GM12873 (cell line): ENCODE results near the gene ARID1B.
A peak's percentile ranks its signal among the peaks of the same experiment; 100 is the strongest.

Source experiments
- TF ChIP-seq, protein P1 (sequence below): IDR thresholded peaks from 2 replicates; pipeline ENCODE4 v1.5.1; 2012; ENCODE audit warnings: low read depth, mild to moderate bottlenecking, moderate library complexity, low read length, control low read depth; ENCODE audit not compliant: insufficient read depth; ENCODE audit errors: missing control alignments

Gene ARID1B

DNA sequence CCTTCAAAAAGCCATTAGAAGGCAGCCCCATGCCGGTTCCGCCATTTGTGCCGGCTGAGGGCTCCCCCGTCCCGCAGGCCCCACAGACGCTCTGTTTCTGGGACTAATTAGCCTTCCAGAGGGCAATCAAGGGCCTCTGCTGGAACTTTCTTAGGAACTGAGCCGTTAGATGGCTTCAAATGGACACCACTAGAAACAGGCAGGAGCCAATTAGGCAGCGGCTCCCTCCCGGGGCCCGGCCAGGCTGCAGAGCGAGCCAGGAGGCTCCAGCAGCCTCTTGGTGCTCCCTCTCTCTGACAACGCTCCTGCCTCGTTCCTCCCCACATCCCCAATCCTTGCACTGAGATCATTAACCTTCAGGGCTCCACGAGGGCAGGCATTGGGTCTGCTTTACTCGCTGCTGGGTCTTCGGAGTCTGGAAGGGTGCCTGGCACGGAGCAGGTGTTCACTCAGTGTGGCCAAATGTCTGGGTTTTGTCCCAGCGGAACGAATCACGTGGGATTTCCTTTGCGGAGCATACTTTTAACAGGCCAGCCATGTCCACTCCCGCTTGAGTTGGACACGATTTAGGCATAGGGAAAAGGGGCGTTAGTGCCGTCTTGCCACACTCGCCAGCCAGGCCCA, 447.9 kb downstream of the ARID1B start:
- TF ChIP-seq, protein P1, sequence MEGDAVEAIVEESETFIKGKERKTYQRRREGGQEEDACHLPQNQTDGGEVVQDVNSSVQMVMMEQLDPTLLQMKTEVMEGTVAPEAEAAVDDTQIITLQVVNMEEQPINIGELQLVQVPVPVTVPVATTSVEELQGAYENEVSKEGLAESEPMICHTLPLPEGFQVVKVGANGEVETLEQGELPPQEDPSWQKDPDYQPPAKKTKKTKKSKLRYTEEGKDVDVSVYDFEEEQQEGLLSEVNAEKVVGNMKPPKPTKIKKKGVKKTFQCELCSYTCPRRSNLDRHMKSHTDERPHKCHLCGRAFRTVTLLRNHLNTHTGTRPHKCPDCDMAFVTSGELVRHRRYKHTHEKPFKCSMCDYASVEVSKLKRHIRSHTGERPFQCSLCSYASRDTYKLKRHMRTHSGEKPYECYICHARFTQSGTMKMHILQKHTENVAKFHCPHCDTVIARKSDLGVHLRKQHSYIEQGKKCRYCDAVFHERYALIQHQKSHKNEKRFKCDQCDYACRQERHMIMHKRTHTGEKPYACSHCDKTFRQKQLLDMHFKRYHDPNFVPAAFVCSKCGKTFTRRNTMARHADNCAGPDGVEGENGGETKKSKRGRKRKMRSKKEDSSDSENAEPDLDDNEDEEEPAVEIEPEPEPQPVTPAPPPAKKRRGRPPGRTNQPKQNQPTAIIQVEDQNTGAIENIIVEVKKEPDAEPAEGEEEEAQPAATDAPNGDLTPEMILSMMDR: no peak

DNA sequence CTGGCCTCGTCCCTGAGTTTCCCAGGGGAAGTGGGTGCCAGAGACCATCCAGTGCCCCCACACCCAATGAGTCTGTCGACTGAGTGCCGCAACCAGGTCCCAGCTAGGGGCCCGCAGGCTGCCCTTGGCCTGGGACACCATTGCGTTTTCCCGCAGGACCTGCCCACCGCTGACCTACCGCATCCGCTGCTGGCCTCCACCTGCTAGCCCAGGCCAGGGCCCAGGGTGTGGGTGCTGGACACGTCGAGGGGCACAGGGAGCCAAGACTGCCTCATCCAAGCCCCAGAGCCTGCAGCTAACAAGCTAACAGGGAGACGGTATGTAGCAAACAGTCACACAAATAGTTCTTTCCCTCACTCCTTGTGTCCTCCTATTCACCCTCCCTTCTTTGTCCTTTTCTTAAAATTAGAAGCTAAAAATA, 448.4 kb downstream of the ARID1B start:
- TF ChIP-seq, protein P1: no peak

DNA sequence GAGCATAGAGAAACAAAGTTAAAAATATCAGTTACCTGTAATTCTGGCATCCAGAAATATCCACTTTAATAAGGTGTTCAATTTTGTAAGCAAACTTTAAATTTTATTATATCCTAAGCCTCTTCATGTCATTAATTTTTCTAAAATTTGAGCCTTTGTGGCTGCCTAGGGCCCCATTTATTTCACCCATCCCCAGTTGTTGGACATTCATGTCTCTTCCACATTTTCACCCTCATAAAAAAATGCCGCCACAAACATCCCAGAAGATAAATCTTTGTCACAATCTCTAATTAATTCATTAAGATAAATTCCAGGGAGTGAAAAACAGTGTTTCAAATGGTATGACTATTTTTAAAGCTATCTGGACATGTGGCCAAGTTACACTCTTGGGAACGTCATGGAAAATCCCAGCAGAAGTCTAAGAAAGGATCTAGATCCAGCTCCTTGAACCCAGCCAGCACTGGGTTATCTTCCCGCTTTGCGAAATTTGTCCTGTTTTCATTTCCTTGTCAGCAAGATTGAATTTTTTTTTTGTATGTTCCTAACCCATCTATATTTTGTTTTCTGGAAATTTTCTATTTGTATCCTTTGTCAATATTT, 448.9 kb downstream of the ARID1B start:
- TF ChIP-seq, protein P1: no peak

DNA sequence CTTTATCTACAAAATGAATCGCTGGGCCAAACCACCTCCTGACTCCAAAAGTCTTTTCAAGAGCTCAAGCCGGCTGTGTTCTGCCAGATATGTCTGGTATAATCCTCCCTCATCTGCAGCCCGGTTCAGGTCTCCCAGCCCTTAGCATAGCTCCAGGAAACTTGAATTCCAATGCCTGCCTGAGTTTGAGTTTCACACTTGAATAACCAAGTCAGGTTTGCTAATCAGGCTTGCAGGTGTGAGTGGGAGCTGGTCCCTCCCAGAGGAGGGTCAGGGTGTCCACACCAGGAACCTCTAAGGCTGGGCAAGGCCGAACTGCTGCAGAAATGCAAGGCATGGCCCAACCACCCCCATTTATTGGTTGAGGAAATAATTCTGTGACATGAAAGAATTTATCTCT, 449.6 kb downstream of the ARID1B start:
- TF ChIP-seq, protein P1: no peak

DNA sequence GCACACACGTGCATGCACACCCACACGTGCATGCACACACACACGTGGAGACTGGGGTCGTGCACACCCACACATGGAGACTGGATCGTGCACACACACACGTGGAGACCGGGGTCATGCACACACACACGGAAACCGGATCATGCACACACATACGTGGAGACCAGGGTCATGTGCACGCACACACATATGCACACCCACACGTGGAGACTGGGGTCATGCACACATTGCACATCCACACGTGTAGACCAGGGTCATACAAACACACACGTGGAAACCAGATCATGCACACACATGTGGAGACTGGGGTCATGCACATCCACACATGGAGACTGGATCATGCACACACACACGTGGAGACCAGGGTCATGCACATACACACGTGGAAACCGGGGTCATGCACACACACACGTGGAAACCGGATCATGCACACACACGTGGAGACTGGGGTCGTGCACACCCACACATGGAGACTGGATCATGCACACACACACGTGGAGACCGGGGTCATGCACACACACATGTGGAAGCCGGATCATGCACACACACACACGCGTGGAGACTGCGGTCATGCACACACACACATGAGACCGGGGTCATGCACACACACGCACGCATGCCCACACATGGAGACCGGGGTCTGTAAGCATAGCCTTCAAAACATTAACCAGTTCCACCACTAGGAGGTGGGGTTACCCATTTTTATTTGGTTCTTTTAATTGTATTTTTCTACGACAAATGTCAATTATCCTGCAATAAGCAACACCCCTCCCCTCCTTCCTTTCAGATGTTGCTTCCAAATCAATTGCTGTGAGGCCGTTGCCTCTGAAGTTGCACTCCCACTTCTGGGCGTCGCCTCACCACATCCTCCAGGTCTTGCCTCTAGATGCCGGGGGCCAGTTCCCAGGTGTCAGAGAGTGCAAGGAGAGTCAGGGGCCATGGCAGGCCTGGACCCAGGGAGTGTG, 450.3 kb downstream of the ARID1B start:
- TF ChIP-seq, protein P1: peak; percentile 41

DNA sequence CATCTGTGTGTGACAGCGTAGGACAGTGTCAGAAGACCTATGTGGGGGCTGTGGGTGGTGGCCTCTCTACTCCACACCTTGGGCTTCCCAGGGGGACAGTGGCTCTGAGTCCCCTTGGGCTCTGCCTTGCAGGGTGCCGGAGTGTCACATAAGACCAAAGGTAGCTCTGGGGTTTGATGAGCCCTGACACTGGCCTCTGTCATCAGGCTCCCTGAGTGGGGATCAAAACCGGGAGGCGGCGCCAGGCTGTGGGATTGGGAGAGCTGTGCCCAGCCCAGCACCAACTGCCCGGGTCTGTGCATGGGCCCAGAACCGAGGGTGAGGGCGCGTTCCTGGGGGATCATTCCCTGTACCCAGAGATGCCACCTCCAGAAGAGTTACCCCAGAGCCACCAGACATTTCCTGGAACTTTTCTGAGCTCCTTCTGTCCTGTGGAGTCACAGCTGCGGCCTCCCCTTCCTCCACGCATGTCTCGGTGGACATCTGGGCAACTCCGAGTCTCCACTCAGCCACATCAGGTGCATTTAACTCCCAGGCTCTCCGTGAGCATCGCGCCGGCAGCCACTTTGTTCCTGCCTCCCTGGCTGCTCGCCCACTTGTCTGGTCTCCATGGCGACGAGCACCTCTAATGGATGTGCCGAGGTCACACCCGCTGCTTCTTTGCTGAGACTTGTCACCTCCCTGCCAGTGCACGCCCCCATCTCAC, 451.4 kb downstream of the ARID1B start:
- TF ChIP-seq, protein P1: no peak
